ENCODE results near the gene NSG1.
"Not testable (repeated sequence)": the region's sequence is repeated elsewhere in the genome, so short reads cannot be mapped to it uniquely, and the experiment has no call there.

Gene NSG1

DNA sequence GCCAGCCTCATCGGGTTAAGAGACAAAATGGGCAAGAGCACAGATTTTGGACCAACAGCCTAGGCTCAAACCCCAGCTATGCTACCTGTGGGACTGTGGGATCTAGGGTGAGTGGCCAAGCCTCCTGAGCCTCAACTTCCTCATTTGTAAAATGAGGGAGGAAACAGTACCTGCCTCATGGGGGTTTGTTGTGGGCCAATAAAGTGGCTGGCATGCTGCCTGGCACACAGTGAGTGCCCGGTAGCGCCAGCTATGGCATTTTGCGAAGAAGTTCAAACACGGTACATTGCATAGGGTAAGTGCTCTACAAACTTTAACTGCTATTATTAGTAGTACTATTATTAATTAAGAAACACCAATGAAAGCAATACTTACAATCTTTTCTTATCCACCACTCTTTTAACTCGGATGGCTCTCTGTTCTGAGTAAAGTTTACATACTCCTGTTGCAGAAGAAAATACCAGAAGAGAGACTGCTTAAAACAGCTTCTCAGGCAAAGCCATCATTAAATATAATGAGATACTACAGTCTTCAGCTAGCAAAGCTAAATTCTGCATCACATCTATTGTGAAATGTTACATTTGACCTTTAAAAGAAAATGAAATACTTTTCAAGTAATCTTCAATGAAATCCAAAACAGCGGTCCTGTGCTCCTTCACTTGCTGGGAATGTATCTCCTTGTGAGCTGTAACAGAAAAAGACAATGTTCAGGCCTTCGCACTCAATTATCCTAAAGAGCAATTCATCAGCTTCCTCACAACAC, 70.1 kb downstream of the NSG1 start:
- Histone ChIP-seq H3K4me1 (ENCODE audit: insufficient read depth, low read length) (no peaks in the 10 kb centered on the region), H3K9me3 (ENCODE audit: low read length) (no peaks in the 10 kb centered on the region), H3K27me3 (ENCODE audit: control insufficient read depth in 1 of 2, insufficient read depth in 2 of 2, low read length in 2 of 2) (no peaks in the 10 kb centered on the region), H3K4me3 (ENCODE audit: low read depth in 1 of 2, low read length in 2 of 2) (no peak overlapping the region), H3K36me3 (ENCODE audit: insufficient read depth, low read length) (peaks cover 52% of the 10 kb centered on the region), H3K9ac (ENCODE audit: low read length) (no peak overlapping the region), H3K27ac (ENCODE audit: low read depth, low read length) (no peak overlapping the region)

- no peak overlapping the region for H3K27ac ChIP-seq (ENCODE audit: low read depth, low read length)
- peaks cover 51% of the 10 kb centered on the region for H3K36me3 ChIP-seq (ENCODE audit: insufficient read depth, low read length)
- H3K9ac ChIP-seq (ENCODE audit: low read length): no peak overlapping the region
- H3K4me1 ChIP-seq (ENCODE audit: insufficient read depth, low read length): no peaks in the 10 kb centered on the region
- H3K9me3 ChIP-seq (ENCODE audit: low read length): no peaks in the 10 kb centered on the region
- no peak overlapping the region for H3K4me3 ChIP-seq (ENCODE audit: low read depth in 1 of 2, low read length in 2 of 2)
- H3K27me3 ChIP-seq (ENCODE audit: control insufficient read depth in 1 of 2, insufficient read depth in 2 of 2, low read length in 2 of 2): no peaks in the 10 kb centered on the region
These were observed 71.1 kb downstream of the NSG1 start for GRCh38 chr4:4457803-4458553.

- Histone ChIP-seq H3K36me3 (ENCODE audit: insufficient read depth, low read length) (peaks cover 45% of the 10 kb centered on the region), H3K4me1 (ENCODE audit: insufficient read depth, low read length) (no peaks in the 10 kb centered on the region), H3K27me3 (ENCODE audit: control insufficient read depth in 1 of 2, insufficient read depth in 2 of 2, low read length in 2 of 2) (no peaks in the 10 kb centered on the region), H3K9ac (ENCODE audit: low read length) (no peak overlapping the region), H3K9me3 (ENCODE audit: low read length) (no peaks in the 10 kb centered on the region), H3K27ac (ENCODE audit: low read depth, low read length) (no peak overlapping the region), H3K4me3 (ENCODE audit: low read depth in 1 of 2, low read length in 2 of 2) (no peak overlapping the region)
These were observed 72.3 kb downstream of the NSG1 start for GRCh38 chr4:4459181-4459580.

DNA sequence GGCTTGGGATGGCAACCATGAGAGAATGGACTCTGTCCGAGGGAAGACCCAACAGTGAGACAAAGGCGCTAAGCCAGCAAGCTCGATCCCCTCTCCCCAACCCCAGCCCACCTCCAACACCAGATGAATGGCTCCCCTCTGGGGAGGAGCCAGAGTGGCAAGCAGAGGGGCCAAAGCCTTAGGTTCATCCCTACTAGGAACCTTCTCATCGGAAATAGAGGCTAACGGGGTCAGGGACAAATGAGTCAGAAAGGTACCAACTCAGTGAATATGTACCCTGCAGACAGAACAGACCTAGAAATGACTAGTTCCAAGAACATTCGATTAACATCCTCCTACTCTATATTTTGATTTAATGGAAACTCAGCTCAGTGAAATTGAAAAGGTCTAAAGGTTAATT, 73.9 kb downstream of the NSG1 start:
- peaks cover 45% of the 10 kb centered on the region for H3K36me3 ChIP-seq (ENCODE audit: insufficient read depth, low read length)
- H3K9me3 ChIP-seq (ENCODE audit: low read length): no peaks in the 10 kb centered on the region
- no peaks in the 10 kb centered on the region for H3K4me1 ChIP-seq (ENCODE audit: insufficient read depth, low read length)
- H3K27me3 ChIP-seq (ENCODE audit: control insufficient read depth in 1 of 2, insufficient read depth in 2 of 2, low read length in 2 of 2): no peaks in the 10 kb centered on the region
- H3K9ac ChIP-seq (ENCODE audit: low read length): no peak overlapping the region
- no peak overlapping the region for H3K4me3 ChIP-seq (ENCODE audit: low read depth in 1 of 2, low read length in 2 of 2)
- no peak overlapping the region for H3K27ac ChIP-seq (ENCODE audit: low read depth, low read length)

- peaks cover 45% of the 10 kb centered on the region for H3K36me3 ChIP-seq (ENCODE audit: insufficient read depth, low read length)
- H3K9ac ChIP-seq (ENCODE audit: low read length): no peak overlapping the region
- H3K4me1 ChIP-seq (ENCODE audit: insufficient read depth, low read length): no peaks in the 10 kb centered on the region
- no peak overlapping the region for H3K27ac ChIP-seq (ENCODE audit: low read depth, low read length)
- no peak overlapping the region for H3K4me3 ChIP-seq (ENCODE audit: low read depth in 1 of 2, low read length in 2 of 2)
- H3K27me3 ChIP-seq (ENCODE audit: control insufficient read depth in 1 of 2, insufficient read depth in 2 of 2, low read length in 2 of 2): no peaks in the 10 kb centered on the region
- H3K9me3 ChIP-seq (ENCODE audit: low read length): no peaks in the 10 kb centered on the region
These were observed 74.3 kb downstream of the NSG1 start for GRCh38 chr4:4461178-4461577.

- Histone ChIP-seq H3K27me3 (ENCODE audit: control insufficient read depth in 1 of 2, insufficient read depth in 2 of 2, low read length in 2 of 2) (no peaks in the 10 kb centered on the region), H3K4me1 (ENCODE audit: insufficient read depth, low read length) (no peaks in the 10 kb centered on the region), H3K9me3 (ENCODE audit: low read length) (no peaks in the 10 kb centered on the region), H3K36me3 (ENCODE audit: insufficient read depth, low read length) (peaks cover 42% of the 10 kb centered on the region), H3K9ac (ENCODE audit: low read length) (no peak overlapping the region), H3K4me3 (ENCODE audit: low read depth in 1 of 2, low read length in 2 of 2) (no peak overlapping the region), H3K27ac (ENCODE audit: low read depth, low read length) (no peak overlapping the region)
These were observed 74.9 kb downstream of the NSG1 start for GRCh38 chr4:4461850-4462249.

- no peaks in the 10 kb centered on the region for H3K27me3 ChIP-seq (ENCODE audit: control insufficient read depth in 1 of 2, insufficient read depth in 2 of 2, low read length in 2 of 2)
- no peaks in the 10 kb centered on the region for H3K9me3 ChIP-seq (ENCODE audit: low read length)
- H3K9ac ChIP-seq (ENCODE audit: low read length): no peak overlapping the region
- no peaks in the 10 kb centered on the region for H3K4me1 ChIP-seq (ENCODE audit: insufficient read depth, low read length)
- no peak overlapping the region for H3K27ac ChIP-seq (ENCODE audit: low read depth, low read length)
- no peak overlapping the region for H3K4me3 ChIP-seq (ENCODE audit: low read depth in 1 of 2, low read length in 2 of 2)
- H3K36me3 ChIP-seq (ENCODE audit: insufficient read depth, low read length): peaks cover 40% of the 10 kb centered on the region
These were observed 76.1 kb downstream of the NSG1 start for GRCh38 chr4:4462970-4463369.

GRCh38 chr4:4465238-4465637, 78.3 kb downstream of the NSG1 start:
- peaks cover 38% of the 10 kb centered on the region for H3K36me3 ChIP-seq (ENCODE audit: insufficient read depth, low read length)
- H3K9me3 ChIP-seq (ENCODE audit: low read length); H3K4me1 ChIP-seq (ENCODE audit: insufficient read depth, low read length); H3K27me3 ChIP-seq (ENCODE audit: control insufficient read depth in 1 of 2, insufficient read depth in 2 of 2, low read length in 2 of 2); H3K27ac ChIP-seq (ENCODE audit: low read depth, low read length); H3K4me3 ChIP-seq (ENCODE audit: low read depth in 1 of 2, low read length in 2 of 2); H3K9ac ChIP-seq (ENCODE audit: low read length): not testable (repeated sequence)

Data from muscle layer of colon (tissue), 2 donors.